Tibial artery (tissue), 4 donors: Measurements from ENCODE around the gene SLC47A2.

Experiments used
- DNase-seq, 2 donors: peaks; one replicate each; pipeline ENCODE4 v3.0.0-alpha.2; 2019
- H3K27ac ChIP-seq, 2 donors: fragments of 200-600 bp; sonication (generic) in 1 of 2; 1 replicate in 1 of 2; 2 replicates in 1 of 2; pipeline ENCODE4 v1.5.1; 2018 to 2019; ENCODE audit warnings: mild to moderate bottlenecking in 1 of 2
- H3K27me3 ChIP-seq, 2 donors: fragments of 200-600 bp; sonication (generic) in 1 of 2; one replicate each; pipeline versions ENCODE4 v1.5.1 to v1.6.0; 2016 to 2019
- H3K36me3 ChIP-seq, 3 donors: fragments of 200-600 bp; sonication (generic) in 2 of 3; one replicate each; pipeline ENCODE4 v1.5.1; 2016 to 2019; ENCODE audit warnings: mild to moderate bottlenecking in 2 of 3
- H3K4me1 ChIP-seq, 4 donors: fragments of 200-600 bp; sonication (generic) in 2 of 4; 1 replicate in 3 of 4; 2 replicates in 1 of 4; pipeline ENCODE4 v1.5.1; 2016 to 2019
- H3K4me3 ChIP-seq, 2 donors: fragments of 200-600 bp; sonication (generic) in 1 of 2; 1 replicate in 1 of 2; 2 replicates in 1 of 2; pipeline ENCODE4 v1.5.1; 2018 to 2019; ENCODE audit warnings: mild to moderate bottlenecking in 2 of 2
- H3K9me3 ChIP-seq, 3 donors: fragments of 200-600 bp; sonication (generic) in 1 of 3; one replicate each; pipeline ENCODE4 v1.5.1; 2016 to 2019
- CTCF ChIP-seq, 2 experiments: fragments of 200-600 bp in 1 of 2; fragments of 450-650 bp in 1 of 2; IDR thresholded peaks; one replicate each; pipeline ENCODE4 v1.5.1; 2017 to 2019; ENCODE audit warnings: antibody characterized with exemption in 2 of 2, mild to moderate bottlenecking in 1 of 2, moderate library complexity in 1 of 2
- intact Hi-C: fragments of 100-400 bp; cut with DNase I; formaldehyde crosslinking; loops from one replicate; pipeline ENCODE4 v1.15.0; 2023; ENCODE audit warnings: low total_unique reads

Gene SLC47A2

GRCh38 chr17:19642373-19642893 is 74.0 kb downstream of the SLC47A2 start:
- Histone ChIP-seq H3K4me1 (peaks cover 0 to 22% (median 15%) of the 10 kb centered on the region in 4 donors), H3K27ac (no peak overlapping the region), H3K36me3 (no peaks in the 10 kb centered on the region), H3K4me3 (no peak overlapping the region), H3K9me3 (no peaks in the 10 kb centered on the region), H3K27me3 (no peaks in the 10 kb centered on the region)
- intact Hi-C loops = loop anchor here (10.0 kb wide), 1 partner anchor 68 kb away; no protein-coding TSS in a partner anchor
- TF ChIP-seq CTCF (IDR thresholded peaks at IDR 0.05) = no peak
- no peak for DNase-seq

DNA sequence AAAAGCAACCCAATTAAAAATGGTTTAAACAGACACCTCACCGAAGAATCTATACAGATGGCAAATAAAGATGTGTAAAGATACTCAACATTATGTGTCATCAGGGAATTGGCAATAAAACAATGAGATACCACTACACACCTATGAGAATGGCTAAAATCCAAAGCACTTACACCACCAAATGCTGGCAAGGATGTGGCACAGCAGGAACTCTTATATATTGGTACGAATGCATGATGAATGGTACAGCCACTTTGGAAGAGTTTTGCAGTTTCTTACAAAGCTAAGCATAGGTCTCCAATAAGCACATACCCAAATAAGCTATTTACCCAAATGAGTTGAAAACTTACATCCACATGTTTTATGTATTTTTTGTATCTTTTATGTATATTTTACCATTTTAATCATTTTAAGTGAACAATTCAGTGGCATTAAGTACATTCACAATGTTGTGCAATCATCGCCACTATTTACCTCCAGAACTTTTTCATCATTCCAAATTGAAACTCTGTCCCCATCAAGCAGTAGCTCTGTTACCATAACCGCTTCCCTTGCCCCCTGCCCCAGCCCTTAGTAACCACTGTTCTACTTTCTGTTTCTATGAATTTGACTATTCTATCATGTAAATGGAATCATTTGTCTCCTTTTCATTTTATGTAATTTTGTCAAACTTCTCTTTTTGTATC is 74.6 kb downstream of the SLC47A2 start:
- intact Hi-C loops = loop anchor here (10.0 kb wide), 1 partner anchor 67 kb away; no protein-coding TSS in a partner anchor
- Histone ChIP-seq H3K27me3 (no peaks in the 10 kb centered on the region), H3K9me3 (no peaks in the 10 kb centered on the region), H3K36me3 (no peaks in the 10 kb centered on the region), H3K4me3 (no peak overlapping the region), H3K4me1 (peaks cover 0 to 16% (median 9%) of the 10 kb centered on the region in 4 donors), H3K27ac (no peak overlapping the region)
- DNase-seq = no peak
- TF ChIP-seq CTCF (IDR thresholded peaks at IDR 0.05) = no peak

GRCh38 chr17:19631905-19632304 is 84.5 kb downstream of the SLC47A2 start:
- TF ChIP-seq CTCF (IDR thresholded peaks at IDR 0.05) = no peak
- intact Hi-C loops = no loop called here

DNA sequence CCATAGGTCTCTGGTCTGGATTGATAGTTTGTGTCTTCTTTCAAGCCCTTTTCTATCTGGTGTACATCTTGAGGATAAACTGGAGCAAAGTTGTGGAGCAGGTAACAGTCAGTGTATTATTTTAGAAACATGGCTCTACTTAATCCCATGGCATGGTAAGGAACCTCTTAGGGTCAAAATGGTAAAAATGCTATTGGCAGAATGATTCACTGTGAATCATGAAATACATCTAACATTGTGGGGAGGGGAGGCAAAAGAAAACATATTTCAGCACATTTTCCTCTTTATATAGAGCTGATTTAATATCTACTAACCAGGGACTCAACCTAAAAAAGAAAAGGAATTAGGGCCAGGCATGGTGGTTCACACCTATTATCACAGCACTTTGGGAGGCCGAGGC is 85.7 kb downstream of the SLC47A2 start:
- Histone ChIP-seq H3K9me3 (no peaks in the 10 kb centered on the region), H3K27ac (no peak overlapping the region), H3K27me3 (no peaks in the 10 kb centered on the region), H3K4me3 (no peak overlapping the region), H3K36me3 (no peaks in the 10 kb centered on the region), H3K4me1 (no peaks in the 10 kb centered on the region)
- TF ChIP-seq CTCF (IDR thresholded peaks at IDR 0.05) = no peak
- DNase-seq = no peak
- intact Hi-C loops = no loop called here

More at GRCh38 chr17:19631905-19632304, 84.5 kb downstream of the SLC47A2 start:
- no peaks in the 10 kb centered on the region for H3K36me3 ChIP-seq
- no peaks in the 10 kb centered on the region for H3K9me3 ChIP-seq
- no peaks in the 10 kb centered on the region for H3K4me1 ChIP-seq
- H3K27me3 ChIP-seq = no peaks in the 10 kb centered on the region
- no peak overlapping the region for H3K4me3 ChIP-seq
- no peak overlapping the region for H3K27ac ChIP-seq
- DNase-seq = no peak

DNA sequence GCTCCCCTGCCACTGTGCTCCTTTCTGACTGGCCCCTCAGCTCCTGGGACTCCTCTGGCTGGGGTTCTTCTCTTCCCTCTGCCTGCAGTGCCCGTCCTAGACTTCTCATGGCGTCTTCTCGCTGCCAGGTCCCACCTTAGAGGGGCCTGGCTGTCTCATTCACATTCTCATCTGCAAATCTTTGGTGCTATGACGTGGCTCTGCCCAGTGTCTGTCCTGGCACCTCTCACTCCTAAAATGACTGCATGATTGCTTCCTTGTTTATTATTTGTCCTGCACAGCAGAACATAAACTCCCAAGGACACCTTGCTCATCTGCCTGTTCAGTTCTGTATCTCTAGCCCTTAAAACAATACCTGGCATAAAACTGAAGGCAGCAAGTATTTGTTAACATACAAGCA is 86.3 kb downstream of the SLC47A2 start:
- no peaks in the 10 kb centered on the region for H3K4me1 ChIP-seq
- no peaks in the 10 kb centered on the region for H3K36me3 ChIP-seq
- no peaks in the 10 kb centered on the region for H3K27me3 ChIP-seq
- H3K9me3 ChIP-seq = no peaks in the 10 kb centered on the region
- TF ChIP-seq CTCF (IDR thresholded peaks at IDR 0.05) = no peak
- no peak for DNase-seq
- H3K27ac ChIP-seq = no peak overlapping the region
- intact Hi-C loops = no loop called here
- H3K4me3 ChIP-seq = no peak overlapping the region
